HepG2 (cell line): ENCODE results near the gene GRB10. TPM values are rescaled to one million over a fixed set of nuclear protein-coding genes. Genes with fewer than 3 reads are reported as not detected.
A peak's percentile ranks its signal among the peaks of the same experiment; 100 is the strongest.

ENCODE experiments used
- ATAC-seq: fragments of 200-7000 bp; cut with Tn5 transposase; 3 replicates; pipeline ENCODE4 v1.9.1; 2020; ENCODE audit warnings: mild to moderate bottlenecking, moderate library complexity
- BruUV-seq: library from RNA; stranded (reverse); fragments of 400-500 nt; replicated peaks from 2 replicates; lab custom pipeline; 2021; lab: Mats Ljungman, UMichigan
- CTCF ChIA-PET: fragments of 300-600 bp; formaldehyde crosslinking; extraction: SDS; loops from one replicate; lab custom pipeline; 2021; ENCODE audit warnings: low total read pairs, inconsistent platforms, low intra/inter-chr PET ratio; lab: Yijun Ruan, JAX
- POLR2A ChIA-PET: fragments of 350-600 bp; sonication (Branson Sonifier 250); formaldehyde crosslinking; loops from one replicate; lab custom pipeline; 2020; ENCODE audit warnings: antibody characterized with exemption, inconsistent platforms; lab: Yijun Ruan, JAX
- DNase-seq: peaks from one replicate; pipeline ENCODE4 v3.0.0-alpha.2; 2015; ENCODE audit warnings: low spot score
- FAIRE-seq: peaks from 3 replicates; lab custom pipeline; 2011; peaks lifted over from hg19 to GRCh38; lab: Jason Lieb, UNC
- H2AFZ ChIP-seq: one replicate; pipeline ENCODE4 v1.6.1; 2011; ENCODE audit warnings: low read length, inconsistent platforms
- H3K27ac ChIP-seq: fragments of 300-600 bp; 3 replicates; pipeline ENCODE4 v1.8.0; 2011; ENCODE audit warnings: mixed run types, mild to moderate bottlenecking, mixed read lengths, low read length, inconsistent platforms; ENCODE audit not compliant: insufficient read depth; ENCODE audit errors: extremely low read length
- H3K27me3 ChIP-seq, 2 experiments: fragments of 200-600 bp in 1 of 2; 2 replicates in 1 of 2; 3 replicates in 1 of 2; pipeline versions ENCODE4 v1.6.0 to v1.8.0; 2011; ENCODE audit warnings: low read length in 2 of 2, mild to moderate bottlenecking in 2 of 2, moderate library complexity in 2 of 2, inconsistent platforms in 1 of 2; ENCODE audit not compliant: insufficient read depth in 2 of 2, control insufficient read depth in 1 of 2
- H3K36me3 ChIP-seq, 2 experiments: fragments of 200-600 bp in 1 of 2; replicated peaks in 1 of 2; 2 replicates in 1 of 2; 3 replicates in 1 of 2; pipeline versions ENCODE4 v1.5.1 to v1.8.0; 2011; ENCODE audit warnings: low read length in 2 of 2, inconsistent platforms in 1 of 2; ENCODE audit not compliant: insufficient read depth in 2 of 2, control insufficient read depth in 1 of 2
- H3K4me1 ChIP-seq: 2 replicates; pipeline ENCODE4 v1.5.1; 2012; ENCODE audit warnings: low read length, inconsistent platforms; ENCODE audit not compliant: insufficient read depth
- H3K4me2 ChIP-seq: 2 replicates; pipeline ENCODE4 v1.6.0; 2011; ENCODE audit warnings: low read depth, low read length, inconsistent platforms
- H3K4me3 ChIP-seq, 3 experiments: fragments of 200-600 bp in 1 of 3; sonication (generic), shearing (Covaris generic) in 1 of 3; replicated peaks in 1 of 3; 2 replicates each; pipeline ENCODE4 v1.5.1; 2011 to 2016; ENCODE audit warnings: low read length in 3 of 3, inconsistent platforms in 2 of 3, low read depth in 2 of 3, mild to moderate bottlenecking in 2 of 3, control low read depth in 1 of 3, mixed read lengths in 1 of 3; ENCODE audit not compliant: insufficient read depth in 1 of 3
- H3K79me2 ChIP-seq: one replicate; pipeline ENCODE4 v1.6.1; 2011; ENCODE audit warnings: low read length, inconsistent platforms; ENCODE audit not compliant: insufficient read depth
- H3K9ac ChIP-seq: 2 replicates; pipeline ENCODE4 v1.6.0; 2011; ENCODE audit warnings: mild to moderate bottlenecking, low read depth, low read length, inconsistent platforms; ENCODE audit not compliant: insufficient read depth
- H3K9me3 ChIP-seq: 2 replicates; pipeline ENCODE4 v1.5.1; 2012; ENCODE audit warnings: mild to moderate bottlenecking, low read length
- H4K20me1 ChIP-seq: 2 replicates; pipeline ENCODE4 v1.6.0; 2011; ENCODE audit warnings: inconsistent platforms, mild to moderate bottlenecking, low read length, moderate library complexity; ENCODE audit not compliant: insufficient read depth
- GTF3A ChIP-seq: sonication (generic); formaldehyde crosslinking; conservative IDR thresholded peaks from 2 replicates; pipeline ENCODE4 v1.4.0; 2020; ENCODE audit warnings: mild to moderate bottlenecking, missing genetic modification reagents
- NR0B2 ChIP-seq: sonication (generic); formaldehyde crosslinking; IDR thresholded peaks from 2 replicates; pipeline ENCODE4 v1.4.0; 2020; ENCODE audit warnings: mild to moderate bottlenecking, missing genetic modification reagents
- PATZ1 ChIP-seq: sonication (generic); formaldehyde crosslinking; IDR thresholded peaks from 2 replicates; pipeline ENCODE4 v1.4.0; 2020; ENCODE audit warnings: missing genetic modification reagents
- PAXIP1 ChIP-seq: sonication (generic); formaldehyde crosslinking; conservative IDR thresholded peaks from 2 replicates; pipeline ENCODE4 v1.4.0; 2020; ENCODE audit warnings: mild to moderate bottlenecking, missing genetic modification reagents, moderate library complexity
- SIX4 ChIP-seq: sonication (generic); formaldehyde crosslinking; IDR thresholded peaks from 2 replicates; pipeline ENCODE4 v1.4.0; 2020; ENCODE audit warnings: missing genetic modification reagents
- SOX13 ChIP-seq, 3 experiments: fragments of 450-650 bp in 1 of 3; sonication (generic) in 1 of 3; formaldehyde crosslinking in 1 of 3; IDR thresholded peaks in 2 of 3; conservative IDR thresholded peaks in 1 of 3; 2 replicates each; pipeline versions ENCODE4 v1.5.0 to v1.6.1; 2016 to 2020; ENCODE audit warnings: antibody characterized with exemption in 1 of 3, mild to moderate bottlenecking in 1 of 3, missing compliant biosample characterization in 1 of 3, missing genetic modification reagents in 1 of 3, moderate library complexity in 1 of 3
- SOX6 ChIP-seq, 2 experiments: fragments of 450-650 bp in 1 of 2; sonication (generic) in 1 of 2; formaldehyde crosslinking in 1 of 2; IDR thresholded peaks; 2 replicates each; pipeline versions ENCODE4 v1.4.0 to v1.6.1; 2017 to 2020; ENCODE audit warnings: antibody characterized with exemption in 1 of 2, mild to moderate bottlenecking in 1 of 2, missing genetic modification reagents in 1 of 2
- ZNF329 ChIP-seq: sonication (generic); formaldehyde crosslinking; IDR thresholded peaks from 2 replicates; pipeline ENCODE4 v1.9.0; 2021; ENCODE audit warnings: low read depth, mild to moderate bottlenecking, missing genetic modification reagents
- ZNF335 ChIP-seq: sonication (generic); formaldehyde crosslinking; IDR thresholded peaks from 2 replicates; pipeline ENCODE4 v1.4.0; 2020; ENCODE audit warnings: missing genetic modification reagents
- ZNF562 ChIP-seq: sonication (generic); formaldehyde crosslinking; IDR thresholded peaks from 2 replicates; pipeline ENCODE4 v1.8.0; 2022; ENCODE audit warnings: missing genetic modification reagents, borderline replicate concordance
- ZNF7 ChIP-seq: IDR thresholded peaks from 2 replicates; pipeline ENCODE4 v1.6.1; 2016; ENCODE audit warnings: missing biosample characterization, missing genetic modification reagents
- WGBS: methylation state at CpG from one replicate; pipeline ENCODE4 v1.1.6; 2017; ENCODE audit warnings: low lambda C conversion rate; 5-methylcytosine and 5-hydroxymethylcytosine counted together
- in situ Hi-C: cut with HindIII; loops from 2 replicates; pipeline ENCODE4 v1.10.0; 2017; ENCODE audit warnings: low pct_unique_long_range_greater_than_20kb; ENCODE audit not compliant: extremely low pct_ligation_motif_present
- intact Hi-C: fragments of 100-400 bp; cut with micrococcal nuclease; formaldehyde crosslinking; loops from one replicate; pipeline ENCODE4 v1.10.0; 2022; ENCODE audit not compliant: unreplicated experiment
- polyA plus RNA-seq, 8 experiments: library from polyadenylated mRNA; depleted of rRNA in 3 of 8; stranded (reverse) in 7 of 8; unstranded in 1 of 8; fragments of >200 nt; fragmentation: Illumina TruSeq in 4 of 8; extraction: Trizol in 4 of 8; gene quantifications; 2 replicates each; pipeline versions ENCODE4 v1.2.1 to v1.2.3, GENCODE V29; 2011 to 2016; ENCODE audit warnings: low read depth in 4 of 8, missing spikeins in 1 of 8, mixed read lengths in 1 of 8; ENCODE audit not compliant: insufficient read depth in 1 of 8
- total RNA-seq, 5 experiments: library from RNA; depleted of rRNA; stranded (reverse); fragments of >200 nt; fragmentation: Illumina TruSeq; extraction: Trizol; gene quantifications; 2 replicates each; pipeline ENCODE4 v1.2.3, GENCODE V29; 2016; ENCODE audit warnings: low read depth in 1 of 5

Gene GRB10
- total and polyA plus RNA-seq, 2 of the 13 experiments (the other 11 are each of a cell fraction or from before 2014, with no cell fraction given): 4.0 to 6.8 TPM

- Histone ChIP-seq H3K79me2 (peaks cover 40% of the 10 kb centered on the region), H3K4me1 (peaks cover 97% of the 10 kb centered on the region), H2AFZ (no peak overlapping the region), H3K4me2 (0 out of 2 replicates have a peak overlapping the region, but pooled peaks have one; percentile 10), H3K36me3 (peaks cover 0 to 5% of the 10 kb centered on the region in 2 experiments; a peak in 1 of 5 replicates), H3K9ac (no peak overlapping the region), H3K27me3 (no peaks in the 10 kb centered on the region), H3K4me3 (no peak overlapping the region), H3K27ac (no peak overlapping the region), H4K20me1 (no peaks in the 10 kb centered on the region), H3K9me3 (no peaks in the 10 kb centered on the region)
- CTCF ChIA-PET: no interaction called here
- 61% methylated on average over 3 of the region's 5 CpGs for WGBS
- TF ChIP-seq ZNF329 (CRISPR knock-in tag): 0 out of 2 replicates have a peak, but pooled peaks have one; percentile 32
- TF ChIP-seq NR0B2 (CRISPR knock-in tag): 0 out of 2 replicates have a peak, but pooled peaks have one; percentile 16
- no peak for TF ChIP-seq ZNF562
- TF ChIP-seq PAXIP1 (CRISPR knock-in tag): no peak
- TF ChIP-seq PATZ1 (CRISPR knock-in tag): peak; percentile 59
- no peak for TF ChIP-seq ZNF335 (CRISPR knock-in tag)
- no peak for TF ChIP-seq SOX13 (IDR thresholded peaks at IDR 0.05)
- peak in 1 of 2 experiments; percentile 64; a peak in 2 of 4 replicates for TF ChIP-seq SOX13 (CRISPR knock-in tag; conservative IDR thresholded peaks at IDR 0.05 in 1 of 2, IDR thresholded peaks at IDR 0.05 in 1 of 2)
- no peak for TF ChIP-seq ZNF7 (CRISPR knock-in tag)
- TF ChIP-seq SOX6 (IDR thresholded peaks at IDR 0.05): no peak
- peak; percentile 52 for TF ChIP-seq SOX6 (CRISPR knock-in tag; IDR thresholded peaks at IDR 0.05)
- TF ChIP-seq GTF3A: no peak
- TF ChIP-seq SIX4 (CRISPR knock-in tag): no peak
- DNase-seq: no peak
- in situ Hi-C loops (no loop called here), intact Hi-C loops (no loop called here)
- no peak for FAIRE-seq
- POLR2A ChIA-PET: interaction anchor here (1.2 to 1.3 kb wide), 2 partner anchors 21 to 57 kb away, joined by 3 to 5 read pairs; no protein-coding TSS in a partner anchor
- BruUV-seq: no TSS peak
- no peak for ATAC-seq
Observed at GRCh38 chr7:50558294-50559053, 224.2 kb downstream of the GRB10 start.
